Smooth muscle cell (in vitro differentiated cells): Measurements from ENCODE around the gene INHBC. TPM values are rescaled to one million over a fixed set of nuclear protein-coding genes. Genes with fewer than 3 reads are reported as not detected.

Experiments
- DNase-seq: peaks from one replicate; lab custom pipeline; 2025; ENCODE audit not compliant: unreplicated experiment; lab: John Stamatoyannopoulos, UW
- H2AFZ ChIP-seq: fragments of 200-600 bp; sonication (generic); 2 replicates; pipeline ENCODE4 v1.6.0; 2016; ENCODE audit warnings: antibody characterized with exemption, low read depth, mild to moderate bottlenecking
- H3F3A ChIP-seq: fragments of 200-600 bp; sonication (generic); 2 replicates; pipeline ENCODE4 v1.6.0; 2017; ENCODE audit warnings: antibody characterized with exemption, low read depth
- H3K27ac ChIP-seq: fragments of 200-600 bp; sonication (generic); 2 replicates; pipeline ENCODE4 v1.5.1; 2016; ENCODE audit warnings: low read depth, mild to moderate bottlenecking
- H3K27me3 ChIP-seq: fragments of 200-600 bp; sonication (generic); 2 replicates; pipeline ENCODE4 v1.6.1; 2016; ENCODE audit warnings: low read depth, mild to moderate bottlenecking
- H3K36me3 ChIP-seq: fragments of 200-600 bp; sonication (generic); 2 replicates; pipeline ENCODE4 v1.5.1; 2016; ENCODE audit warnings: low read depth
- H3K4me1 ChIP-seq: fragments of 200-600 bp; sonication (generic); 2 replicates; pipeline ENCODE4 v1.5.1; 2016; ENCODE audit warnings: low read depth
- H3K4me2 ChIP-seq: fragments of 200-600 bp; sonication (generic); 2 replicates; pipeline ENCODE4 v1.6.0; 2016; ENCODE audit warnings: mild to moderate bottlenecking
- H3K4me3 ChIP-seq: fragments of 200-600 bp; sonication (generic); 2 replicates; pipeline ENCODE4 v1.5.1; 2016; ENCODE audit warnings: mild to moderate bottlenecking
- H3K79me2 ChIP-seq: fragments of 200-600 bp; sonication (generic); 2 replicates; pipeline ENCODE4 v1.6.0; 2016; ENCODE audit warnings: low read depth, mild to moderate bottlenecking
- H3K9ac ChIP-seq: fragments of 200-600 bp; sonication (generic); 2 replicates; pipeline ENCODE4 v1.6.0; 2016; ENCODE audit warnings: low read depth
- H3K9me3 ChIP-seq: fragments of 200-600 bp; sonication (generic); replicated peaks from 2 replicates; pipeline ENCODE4 v1.5.1; 2016; ENCODE audit warnings: low read depth
- H4K20me1 ChIP-seq: fragments of 200-600 bp; sonication (generic); 2 replicates; pipeline ENCODE4 v1.6.0; 2016; ENCODE audit warnings: low read depth
- WGBS: methylation state at CpG from one replicate; pipeline ENCODE4 v1.1.7; 2016; ENCODE audit warnings: low lambda C conversion rate; 5-methylcytosine and 5-hydroxymethylcytosine counted together
- polyA plus RNA-seq: library from polyadenylated mRNA; unstranded; fragments of >200 nt; fragmentation: Nextera tagmentation; extraction: Ambion mirVana; gene quantifications from 2 replicates; pipeline ENCODE4 v1.2.1, GENCODE V29; 2016
- total RNA-seq: library from RNA; depleted of rRNA; stranded (reverse); fragments of >200 nt; gene quantifications from 2 replicates; pipeline ENCODE4 v1.2.3, GENCODE V29; 2014
- TF ChIP-seq, protein P1 (sequence below): fragments of 200-600 bp; sonication (generic); IDR thresholded peaks from 2 replicates; pipeline ENCODE4 v1.5.1; 2017; ENCODE audit warnings: borderline replicate concordance, mild to moderate bottlenecking, antibody characterized with exemption; ENCODE audit not compliant: insufficient read depth, poor library complexity, severe bottlenecking

Gene INHBC, protein sequence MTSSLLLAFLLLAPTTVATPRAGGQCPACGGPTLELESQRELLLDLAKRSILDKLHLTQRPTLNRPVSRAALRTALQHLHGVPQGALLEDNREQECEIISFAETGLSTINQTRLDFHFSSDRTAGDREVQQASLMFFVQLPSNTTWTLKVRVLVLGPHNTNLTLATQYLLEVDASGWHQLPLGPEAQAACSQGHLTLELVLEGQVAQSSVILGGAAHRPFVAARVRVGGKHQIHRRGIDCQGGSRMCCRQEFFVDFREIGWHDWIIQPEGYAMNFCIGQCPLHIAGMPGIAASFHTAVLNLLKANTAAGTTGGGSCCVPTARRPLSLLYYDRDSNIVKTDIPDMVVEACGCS
- not detected in 2 replicates for total RNA-seq
- polyA plus RNA-seq, result 0.42 TPM in 1 of 2 replicates, not detected in the other

DNA sequence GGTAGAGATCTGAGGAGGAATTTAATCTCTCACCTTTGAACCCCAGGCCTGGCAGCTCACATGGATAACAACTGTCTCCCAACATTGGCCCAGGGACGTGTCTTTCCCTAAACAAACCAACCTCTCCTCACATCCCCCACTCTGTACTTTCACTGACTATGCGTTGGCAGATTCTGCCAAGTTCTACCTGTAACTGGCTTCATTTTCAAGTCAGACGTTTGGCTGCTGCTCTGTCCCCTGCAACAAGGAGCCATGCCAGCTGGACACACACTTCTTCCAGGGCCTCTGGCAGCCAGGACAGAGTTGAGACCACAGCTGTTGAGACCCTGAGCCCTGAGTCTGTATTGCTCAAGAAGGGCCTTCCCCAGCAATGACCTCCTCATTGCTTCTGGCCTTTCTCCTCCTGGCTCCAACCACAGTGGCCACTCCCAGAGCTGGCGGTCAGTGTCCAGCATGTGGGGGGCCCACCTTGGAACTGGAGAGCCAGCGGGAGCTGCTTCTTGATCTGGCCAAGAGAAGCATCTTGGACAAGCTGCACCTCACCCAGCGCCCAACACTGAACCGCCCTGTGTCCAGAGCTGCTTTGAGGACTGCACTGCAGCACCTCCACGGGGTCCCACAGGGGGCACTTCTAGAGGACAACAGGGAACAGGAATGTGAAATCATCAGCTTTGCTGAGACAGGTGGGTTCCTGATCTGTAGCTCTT is at the start of gene INHBC:
INHBC (plus strand) TSS at position 268 of the 707 bp plus-strand sequence; CDS start at position 371, 103 bp downstream.
- no peaks in the 10 kb centered on the region for H3F3A ChIP-seq
- H4K20me1 ChIP-seq, result no peaks in the 10 kb centered on the region
- H3K36me3 ChIP-seq, result no peaks in the 10 kb centered on the region
- H3K9me3 ChIP-seq, result no peaks in the 10 kb centered on the region
- H3K79me2 ChIP-seq, result peaks cover 3% of the 10 kb centered on the region
- H3K27ac ChIP-seq, result no peak within 1 kb of the TSS
- no peaks in the 10 kb centered on the region for H3K27me3 ChIP-seq
- 87% methylated on average over 8 of the region's 8 CpGs for WGBS
- DNase-seq, result no peak
- H2AFZ ChIP-seq, result no peak within 1 kb of the TSS
- no peak within 1 kb of the TSS for H3K4me3 ChIP-seq
- peaks cover 7% of the 10 kb centered on the region for H3K4me1 ChIP-seq
- H3K9ac ChIP-seq, result no peak within 1 kb of the TSS
- TF ChIP-seq, protein P1, sequence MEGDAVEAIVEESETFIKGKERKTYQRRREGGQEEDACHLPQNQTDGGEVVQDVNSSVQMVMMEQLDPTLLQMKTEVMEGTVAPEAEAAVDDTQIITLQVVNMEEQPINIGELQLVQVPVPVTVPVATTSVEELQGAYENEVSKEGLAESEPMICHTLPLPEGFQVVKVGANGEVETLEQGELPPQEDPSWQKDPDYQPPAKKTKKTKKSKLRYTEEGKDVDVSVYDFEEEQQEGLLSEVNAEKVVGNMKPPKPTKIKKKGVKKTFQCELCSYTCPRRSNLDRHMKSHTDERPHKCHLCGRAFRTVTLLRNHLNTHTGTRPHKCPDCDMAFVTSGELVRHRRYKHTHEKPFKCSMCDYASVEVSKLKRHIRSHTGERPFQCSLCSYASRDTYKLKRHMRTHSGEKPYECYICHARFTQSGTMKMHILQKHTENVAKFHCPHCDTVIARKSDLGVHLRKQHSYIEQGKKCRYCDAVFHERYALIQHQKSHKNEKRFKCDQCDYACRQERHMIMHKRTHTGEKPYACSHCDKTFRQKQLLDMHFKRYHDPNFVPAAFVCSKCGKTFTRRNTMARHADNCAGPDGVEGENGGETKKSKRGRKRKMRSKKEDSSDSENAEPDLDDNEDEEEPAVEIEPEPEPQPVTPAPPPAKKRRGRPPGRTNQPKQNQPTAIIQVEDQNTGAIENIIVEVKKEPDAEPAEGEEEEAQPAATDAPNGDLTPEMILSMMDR, result no peak
- no peak within 1 kb of the TSS for H3K4me2 ChIP-seq

DNA sequence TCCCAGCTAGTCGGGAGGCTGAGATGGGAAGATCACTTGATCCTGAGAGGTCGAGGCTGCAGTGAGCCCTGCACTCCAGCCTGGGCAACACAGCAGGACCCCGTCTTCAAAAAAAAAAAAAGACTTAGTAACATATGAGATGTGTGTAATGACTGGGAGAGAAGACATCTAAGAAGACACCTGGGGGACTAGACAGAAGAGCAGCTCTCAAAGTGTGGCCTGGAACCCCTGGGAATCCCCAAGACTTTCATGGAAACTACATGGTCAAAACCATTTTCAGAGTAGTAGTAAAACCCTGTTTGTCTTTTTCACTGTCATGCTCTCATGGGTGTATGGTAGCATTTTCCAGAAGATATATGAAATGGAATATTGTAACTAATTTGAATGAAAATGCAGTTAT is 49.0 kb upstream of the INHBC start:
- Histone ChIP-seq H4K20me1 (no peaks in the 10 kb centered on the region), H2AFZ (no peak overlapping the region), H3K4me2 (no peak overlapping the region), H3F3A (no peaks in the 10 kb centered on the region), H3K4me1 (peaks cover 13% of the 10 kb centered on the region), H3K27me3 (no peaks in the 10 kb centered on the region), H3K4me3 (no peak overlapping the region), H3K9ac (no peak overlapping the region), H3K36me3 (no peaks in the 10 kb centered on the region), H3K9me3 (no peaks in the 10 kb centered on the region), H3K79me2 (no peaks in the 10 kb centered on the region), H3K27ac (no peak overlapping the region)
- TF ChIP-seq, protein P1, result no peak
- WGBS, result 96% methylated on average over 3 of the region's 3 CpGs
- DNase-seq, result no peak

DNA sequence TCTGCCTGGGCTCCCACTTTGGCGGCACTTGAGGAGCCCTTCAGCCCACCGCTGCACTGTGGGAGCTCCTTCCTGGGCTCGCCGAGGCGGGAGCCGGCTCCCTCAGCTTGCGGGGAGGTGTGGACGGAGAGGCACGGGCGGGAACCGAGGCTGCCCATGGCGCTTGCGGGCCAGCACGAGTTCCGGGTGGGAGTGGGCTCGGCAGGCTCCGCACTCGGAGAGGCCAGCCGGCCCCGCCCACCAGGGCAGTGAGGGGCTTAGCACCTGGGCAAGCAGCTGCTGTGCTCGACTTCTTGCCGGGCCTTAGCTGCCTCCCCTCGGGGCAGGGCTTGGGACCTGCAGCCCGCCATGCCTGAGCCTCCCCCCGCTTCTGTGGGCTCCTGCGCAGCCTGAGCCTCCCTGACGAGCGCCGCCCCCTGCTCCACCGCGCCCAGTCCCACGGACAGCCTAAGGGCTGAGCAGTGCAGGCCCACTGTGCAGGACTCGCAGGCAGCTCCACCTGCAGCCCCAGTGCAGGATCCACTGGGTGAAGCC is 48.3 kb upstream of the INHBC start:
- no peak overlapping the region for H3K4me2 ChIP-seq
- peaks cover 13% of the 10 kb centered on the region for H3K4me1 ChIP-seq
- no peaks in the 10 kb centered on the region for H3K27me3 ChIP-seq
- no peak overlapping the region for H2AFZ ChIP-seq
- no peak for DNase-seq
- H3K36me3 ChIP-seq, result no peaks in the 10 kb centered on the region
- WGBS, result 98% methylated on average over 33 of the region's 33 CpGs
- H4K20me1 ChIP-seq, result no peaks in the 10 kb centered on the region
- H3K4me3 ChIP-seq, result no peak overlapping the region
- no peaks in the 10 kb centered on the region for H3F3A ChIP-seq
- H3K9ac ChIP-seq, result no peak overlapping the region
- peaks cover 3% of the 10 kb centered on the region for H3K79me2 ChIP-seq
- no peak overlapping the region for H3K27ac ChIP-seq
- TF ChIP-seq, protein P1, result no peak
- no peaks in the 10 kb centered on the region for H3K9me3 ChIP-seq
